Cardiac muscle cell (in vitro differentiated cells and primary cell): ENCODE measurements around the gene PTPRF. TPM values are rescaled to one million over a fixed set of nuclear protein-coding genes. Genes with fewer than 3 reads are reported as not detected.

Experiments used
- DNase-seq, 2 donors: peaks; one replicate each; pipeline versions ENCODE4 v3.0.0 to v3.0.0-alpha.2; 2010 to 2017; ENCODE audit warnings: low read depth in 1 of 2, low spot score in 1 of 2
- H3K27ac ChIP-seq: fragments of 200-600 bp; sonication (generic); 2 replicates; pipeline ENCODE4 v1.5.1; 2016
- H3K27me3 ChIP-seq: fragments of 200-600 bp; sonication (generic); 2 replicates; pipeline ENCODE4 v1.6.0; 2016; ENCODE audit warnings: control low read depth
- H3K36me3 ChIP-seq: fragments of 200-600 bp; sonication (generic); 2 replicates; pipeline ENCODE4 v1.5.1; 2016; ENCODE audit warnings: control low read depth
- H3K4me1 ChIP-seq: fragments of 200-600 bp; sonication (generic); 2 replicates; pipeline ENCODE4 v1.8.1; 2017; ENCODE audit warnings: low read depth, mild to moderate bottlenecking, mixed run types
- H3K4me3 ChIP-seq: fragments of 200-600 bp; sonication (generic); 2 replicates; pipeline ENCODE4 v1.5.1; 2016; ENCODE audit warnings: mild to moderate bottlenecking
- H3K9me3 ChIP-seq: fragments of 200-600 bp; sonication (generic); 2 replicates; pipeline ENCODE4 v1.5.1; 2017; ENCODE audit warnings: low read depth, mild to moderate bottlenecking, control low read depth
- polyA plus RNA-seq: library from polyadenylated mRNA; unstranded; fragments of >200 nt; fragmentation: Nextera tagmentation; extraction: Ambion mirVana; gene quantifications from 2 replicates; pipeline ENCODE4 v1.2.1, GENCODE V29; 2016
- total RNA-seq: library from RNA; depleted of rRNA; stranded (reverse); fragments of >200 nt; gene quantifications from 2 replicates; pipeline ENCODE4 v1.2.3, GENCODE V29; 2016
- TF ChIP-seq, protein P1 (sequence below): IDR thresholded peaks from 2 replicates; pipeline ENCODE4 v1.5.1; 2012; ENCODE audit warnings: low read depth, mild to moderate bottlenecking, low read length

Gene PTPRF
- total and polyA plus RNA-seq, 2 experiments from 2014 or later: 44.1 to 72.8 TPM

DNA sequence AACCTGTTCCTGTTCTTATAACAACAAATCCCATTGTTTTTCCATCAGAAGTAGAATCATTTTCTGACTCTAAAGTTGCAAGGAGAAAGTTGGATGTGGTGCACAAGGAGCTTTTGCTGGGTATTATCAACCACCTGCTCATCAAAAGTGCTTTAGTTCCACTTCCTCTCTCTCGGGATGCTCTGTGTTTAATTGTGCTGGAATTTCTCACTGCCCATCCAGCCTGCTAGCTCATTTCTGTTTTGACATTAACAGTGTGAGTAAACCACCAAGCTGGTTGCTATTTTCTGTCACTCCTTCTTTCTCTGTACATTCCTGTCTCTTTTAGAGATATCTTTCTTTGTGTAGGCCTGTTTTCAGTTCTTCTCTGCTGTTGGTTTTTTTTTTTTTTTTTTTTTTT lies 125.3 kb downstream of the PTPRF start:
- H3K9me3 ChIP-seq: no peaks in the 10 kb centered on the region
- peaks cover 11% of the 10 kb centered on the region for H3K4me1 ChIP-seq
- TF ChIP-seq, protein P1, sequence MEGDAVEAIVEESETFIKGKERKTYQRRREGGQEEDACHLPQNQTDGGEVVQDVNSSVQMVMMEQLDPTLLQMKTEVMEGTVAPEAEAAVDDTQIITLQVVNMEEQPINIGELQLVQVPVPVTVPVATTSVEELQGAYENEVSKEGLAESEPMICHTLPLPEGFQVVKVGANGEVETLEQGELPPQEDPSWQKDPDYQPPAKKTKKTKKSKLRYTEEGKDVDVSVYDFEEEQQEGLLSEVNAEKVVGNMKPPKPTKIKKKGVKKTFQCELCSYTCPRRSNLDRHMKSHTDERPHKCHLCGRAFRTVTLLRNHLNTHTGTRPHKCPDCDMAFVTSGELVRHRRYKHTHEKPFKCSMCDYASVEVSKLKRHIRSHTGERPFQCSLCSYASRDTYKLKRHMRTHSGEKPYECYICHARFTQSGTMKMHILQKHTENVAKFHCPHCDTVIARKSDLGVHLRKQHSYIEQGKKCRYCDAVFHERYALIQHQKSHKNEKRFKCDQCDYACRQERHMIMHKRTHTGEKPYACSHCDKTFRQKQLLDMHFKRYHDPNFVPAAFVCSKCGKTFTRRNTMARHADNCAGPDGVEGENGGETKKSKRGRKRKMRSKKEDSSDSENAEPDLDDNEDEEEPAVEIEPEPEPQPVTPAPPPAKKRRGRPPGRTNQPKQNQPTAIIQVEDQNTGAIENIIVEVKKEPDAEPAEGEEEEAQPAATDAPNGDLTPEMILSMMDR: no peak
- no peak overlapping the region for H3K4me3 ChIP-seq
- H3K27ac ChIP-seq: no peak overlapping the region
- no peak for DNase-seq
- H3K36me3 ChIP-seq: peaks cover 50% of the 10 kb centered on the region
- H3K27me3 ChIP-seq: no peaks in the 10 kb centered on the region

DNA sequence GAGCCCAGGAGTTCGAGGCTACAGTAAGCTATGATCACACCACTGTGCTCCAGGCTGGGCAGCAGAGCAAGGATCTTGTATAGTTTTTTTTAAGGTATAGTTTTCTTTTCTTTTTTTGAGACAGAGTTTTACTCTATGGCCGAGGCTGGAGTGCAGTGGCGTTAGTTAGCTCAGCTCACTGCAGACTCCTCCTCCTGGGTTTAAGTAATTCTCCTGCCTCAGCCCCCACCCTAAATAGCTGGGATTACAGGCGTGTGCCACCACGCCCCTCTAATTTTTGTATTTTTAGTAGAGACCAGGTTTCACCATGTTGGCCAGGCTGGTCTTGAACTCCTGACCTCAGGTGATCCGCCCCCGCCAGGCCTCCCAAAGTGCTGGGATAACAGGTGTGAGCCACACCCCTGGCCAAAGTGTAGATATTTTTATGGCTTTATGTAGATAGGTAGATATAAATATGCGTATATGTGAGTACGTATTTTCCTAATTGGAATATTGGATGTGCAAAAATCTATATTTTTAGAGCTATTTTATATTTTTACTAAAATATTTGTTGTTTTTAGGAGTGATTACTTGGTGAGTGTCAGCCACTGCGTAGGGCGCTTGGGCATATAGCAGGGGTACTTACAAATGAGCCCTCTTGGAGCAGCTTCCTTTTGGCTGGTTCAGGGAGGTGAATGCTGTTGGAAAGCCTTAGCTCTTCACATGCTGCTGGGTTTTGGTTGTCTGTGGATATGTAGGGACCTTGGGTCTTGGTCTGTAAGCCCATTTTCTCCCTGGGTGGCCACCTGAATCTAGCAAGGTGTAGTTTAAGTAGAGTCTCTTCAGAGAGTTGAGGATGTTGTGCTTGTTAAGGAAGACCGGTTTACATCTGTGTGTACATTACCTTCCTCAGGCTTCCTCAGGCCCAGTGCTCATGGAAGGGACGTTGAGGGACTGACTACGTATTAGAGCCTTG lies 128.8 kb downstream of the PTPRF start:
- Histone ChIP-seq H3K36me3 (peaks cover 65% of the 10 kb centered on the region), H3K4me1 (no peaks in the 10 kb centered on the region), H3K9me3 (no peaks in the 10 kb centered on the region), H3K27ac (no peak overlapping the region), H3K4me3 (no peak overlapping the region), H3K27me3 (no peaks in the 10 kb centered on the region)
- DNase-seq: no peak
- TF ChIP-seq, protein P1: no peak

DNA sequence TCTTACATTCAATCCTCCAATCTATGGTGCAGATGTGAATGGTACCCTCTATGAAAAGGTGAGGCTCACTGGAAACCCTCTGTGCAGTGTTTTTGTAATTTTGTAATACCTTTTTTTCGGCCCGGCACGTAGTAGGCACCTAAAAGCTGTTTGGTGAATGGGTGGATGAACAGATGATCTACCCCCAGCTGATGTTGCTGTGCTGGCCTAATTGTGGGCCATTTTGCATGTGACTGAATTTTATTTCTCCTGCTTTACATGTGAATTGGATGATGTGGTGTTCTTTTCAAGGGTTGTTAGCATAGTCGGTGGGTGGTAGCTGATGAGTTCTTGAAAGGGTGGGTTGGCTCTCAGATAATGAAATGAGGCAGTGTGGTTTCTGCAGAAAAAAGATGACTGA lies 129.7 kb downstream of the PTPRF start:
- Histone ChIP-seq H3K36me3 (peaks cover 68% of the 10 kb centered on the region), H3K27ac (no peak overlapping the region), H3K4me1 (no peaks in the 10 kb centered on the region), H3K27me3 (no peaks in the 10 kb centered on the region), H3K9me3 (no peaks in the 10 kb centered on the region), H3K4me3 (no peak overlapping the region)
- TF ChIP-seq, protein P1: no peak
- no peak for DNase-seq

DNA sequence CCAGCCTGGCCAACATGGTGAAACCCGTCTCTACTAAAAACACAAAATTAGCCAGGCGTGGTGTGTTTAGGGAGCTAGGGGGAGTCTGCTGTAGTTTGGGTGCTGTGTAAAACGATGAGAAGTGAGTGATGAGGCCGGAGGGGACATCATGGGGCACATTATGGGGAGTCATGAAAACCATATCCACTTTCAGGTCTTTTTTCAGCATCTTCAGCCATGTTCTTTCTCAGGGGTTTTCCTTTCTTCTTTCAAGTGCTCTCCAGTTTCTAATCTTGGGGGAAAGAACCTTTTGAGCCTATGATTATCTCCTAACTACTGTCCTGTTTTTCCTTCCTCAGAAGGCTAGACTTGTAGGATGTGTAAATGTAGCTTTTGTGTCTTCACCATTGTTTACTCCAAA lies 133.7 kb downstream of the PTPRF start:
- Histone ChIP-seq H3K27me3 (no peaks in the 10 kb centered on the region), H3K4me1 (no peaks in the 10 kb centered on the region), H3K36me3 (peaks cover 87% of the 10 kb centered on the region), H3K4me3 (no peak overlapping the region), H3K27ac (no peak overlapping the region), H3K9me3 (no peaks in the 10 kb centered on the region)
- TF ChIP-seq, protein P1: no peak
- DNase-seq: no peak

DNA sequence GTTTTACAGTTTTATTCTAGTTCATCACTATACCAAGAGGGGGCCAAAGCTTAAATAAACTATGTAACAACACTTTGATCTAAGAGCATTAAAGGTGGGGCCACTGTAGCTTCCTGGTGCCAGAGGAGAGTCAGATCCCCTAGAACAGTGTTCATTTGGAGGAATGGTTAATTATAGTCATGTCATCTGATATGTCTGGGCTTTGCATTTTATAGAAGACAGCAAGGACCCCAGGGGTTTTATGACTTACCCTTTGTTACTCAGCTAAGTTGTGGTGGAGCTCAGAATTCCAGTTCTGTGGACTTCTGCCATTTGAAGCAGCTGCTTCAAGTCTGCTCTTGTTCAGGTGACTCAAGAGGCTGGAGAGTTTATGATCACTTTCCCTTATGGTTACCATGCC lies 135.9 kb downstream of the PTPRF start:
- TF ChIP-seq, protein P1: no peak
- DNase-seq: no peak
- no peak overlapping the region for H3K4me3 ChIP-seq
- H3K27ac ChIP-seq: no peak overlapping the region
- H3K27me3 ChIP-seq: no peaks in the 10 kb centered on the region
- H3K9me3 ChIP-seq: no peaks in the 10 kb centered on the region
- no peaks in the 10 kb centered on the region for H3K4me1 ChIP-seq
- peaks cover 84% of the 10 kb centered on the region for H3K36me3 ChIP-seq
